Upper lobe of left lung (tissue), 4 donors: ENCODE results near the gene FOSL2.

Source experiments
- POLR2A ChIP-seq, 4 donors: fragments of 450-650 bp; IDR thresholded peaks; one replicate each; pipeline ENCODE4 v1.5.1; 2016 to 2017; ENCODE audit warnings: antibody characterized with exemption in 4 of 4, mild to moderate bottlenecking in 2 of 4
- TF ChIP-seq, protein P1 (sequence below), 6 experiments: fragments of 450-650 bp in 4 of 6; fragments of 200-600 bp in 2 of 6; sonication (generic) in 2 of 6; IDR thresholded peaks; one replicate each; pipeline ENCODE4 v1.5.1; 2016 to 2019; ENCODE audit warnings: antibody characterized with exemption in 6 of 6

GRCh38 chr2:28463211-28463816 is 70.7 kb downstream of the FOSL2 start:
- TF ChIP-seq, protein P1, sequence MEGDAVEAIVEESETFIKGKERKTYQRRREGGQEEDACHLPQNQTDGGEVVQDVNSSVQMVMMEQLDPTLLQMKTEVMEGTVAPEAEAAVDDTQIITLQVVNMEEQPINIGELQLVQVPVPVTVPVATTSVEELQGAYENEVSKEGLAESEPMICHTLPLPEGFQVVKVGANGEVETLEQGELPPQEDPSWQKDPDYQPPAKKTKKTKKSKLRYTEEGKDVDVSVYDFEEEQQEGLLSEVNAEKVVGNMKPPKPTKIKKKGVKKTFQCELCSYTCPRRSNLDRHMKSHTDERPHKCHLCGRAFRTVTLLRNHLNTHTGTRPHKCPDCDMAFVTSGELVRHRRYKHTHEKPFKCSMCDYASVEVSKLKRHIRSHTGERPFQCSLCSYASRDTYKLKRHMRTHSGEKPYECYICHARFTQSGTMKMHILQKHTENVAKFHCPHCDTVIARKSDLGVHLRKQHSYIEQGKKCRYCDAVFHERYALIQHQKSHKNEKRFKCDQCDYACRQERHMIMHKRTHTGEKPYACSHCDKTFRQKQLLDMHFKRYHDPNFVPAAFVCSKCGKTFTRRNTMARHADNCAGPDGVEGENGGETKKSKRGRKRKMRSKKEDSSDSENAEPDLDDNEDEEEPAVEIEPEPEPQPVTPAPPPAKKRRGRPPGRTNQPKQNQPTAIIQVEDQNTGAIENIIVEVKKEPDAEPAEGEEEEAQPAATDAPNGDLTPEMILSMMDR (IDR thresholded peaks at IDR 0.05), result no peak
- no peak for TF ChIP-seq POLR2A (IDR thresholded peaks at IDR 0.05)
